GM12891 (cell line): Measurements from ENCODE around the gene SEBOX.

ENCODE experiments used
- POLR2A ChIP-seq: IDR thresholded peaks from 2 replicates; pipeline ENCODE4 v1.6.1; 2011; ENCODE audit warnings: low read depth, low read length, control low read depth
- POLR2AphosphoS5 ChIP-seq: IDR thresholded peaks from 2 replicates; pipeline ENCODE4 v1.6.1; 2011; ENCODE audit warnings: low read depth, low read length, control low read depth
- TAF1 ChIP-seq: IDR thresholded peaks from 2 replicates; pipeline ENCODE4 v1.6.1; 2011; ENCODE audit warnings: low read depth, low read length, control low read depth

- TF ChIP-seq POLR2A (no peak), POLR2AphosphoS5 (no peak), TAF1 (no peak)
Measured at GRCh38 chr17:28343491-28343932, 21.5 kb downstream of the SEBOX start.
